Measurements from ENCODE around the gene P2RY6. TPM values are rescaled to one million over a fixed set of nuclear protein-coding genes. Genes with fewer than 3 reads are reported as not detected.

P2RY6 gene
- total RNA-seq, 4 donors from 2014 or later, result 0.46 to 0.81 TPM; not detected in 2

GRCh38 chr11:73333640-73334383, 61.7 kb downstream of the P2RY6 start:
- no peak for TF ChIP-seq POLR2A (IDR thresholded peaks at IDR 0.05)
- no peak for TF ChIP-seq CTCF (IDR thresholded peaks at IDR 0.05)
- WGBS, 2 donors, result 81 to 89% methylated on average over 2 to 4 of the region's 4 CpGs

GRCh38 chr11:73334384-73335203, 62.5 kb downstream of the P2RY6 start:
- TF ChIP-seq CTCF (IDR thresholded peaks at IDR 0.05), result no peak
- no peak for TF ChIP-seq POLR2A (IDR thresholded peaks at IDR 0.05)
- peak; percentile 56 to 94 for DNase-seq (ENCODE audit: low spot score in 2 of 2)
- 37 to 42% methylated on average over 6 of the region's 6 CpGs for WGBS, 2 donors
- no peak overlapping the region for H3K4me3 ChIP-seq (ENCODE audit: low read depth, poor library complexity, severe bottlenecking)
- intact Hi-C loops (cut with DNase I; ENCODE audit: low total_unique reads), result no loop called here

More at GRCh38 chr11:73333640-73334383, 61.7 kb downstream of the P2RY6 start:
- DNase-seq (ENCODE audit: low spot score in 2 of 2), result no peak
- no peak overlapping the region for H3K4me3 ChIP-seq (ENCODE audit: low read depth, poor library complexity, severe bottlenecking)
- intact Hi-C loops (cut with DNase I; ENCODE audit: low total_unique reads), result no loop called here

GRCh38 chr11:73335204-73335923, 63.2 kb downstream of the P2RY6 start:
- TF ChIP-seq CTCF (IDR thresholded peaks at IDR 0.05) (peak in 1 of 3 donors; percentile 77), POLR2A (IDR thresholded peaks at IDR 0.05) (no peak)
- 10 to 15% methylated on average over 4 of the region's 4 CpGs for WGBS, 2 donors
- peak; percentile 76 to 97 for DNase-seq (ENCODE audit: low spot score in 2 of 2)
- no peak overlapping the region for H3K4me3 ChIP-seq (ENCODE audit: low read depth, poor library complexity, severe bottlenecking)
- intact Hi-C loops (cut with DNase I; ENCODE audit: low total_unique reads), result no loop called here

- 90 to 95% methylated on average over 2 of the region's 2 CpGs for WGBS, 2 donors
- no peak for DNase-seq (ENCODE audit: low spot score in 2 of 2)
- TF ChIP-seq CTCF (IDR thresholded peaks at IDR 0.05) (no peak), POLR2A (IDR thresholded peaks at IDR 0.05) (no peak)
- H3K4me3 ChIP-seq (ENCODE audit: low read depth, poor library complexity, severe bottlenecking), result no peak overlapping the region
- intact Hi-C loops (cut with DNase I; ENCODE audit: low total_unique reads), result no loop called here
Measured at GRCh38 chr11:73337846-73338245, 65.7 kb downstream of the P2RY6 start.

- intact Hi-C loops (cut with DNase I; ENCODE audit: low total_unique reads), result no loop called here
- H3K4me3 ChIP-seq (ENCODE audit: low read depth, poor library complexity, severe bottlenecking), result no peak overlapping the region
- no peak for TF ChIP-seq POLR2A (IDR thresholded peaks at IDR 0.05)
- no peak for TF ChIP-seq CTCF (IDR thresholded peaks at IDR 0.05)
- 77 to 78% methylated on average over 4 of the region's 4 CpGs for WGBS, 2 donors
- no peak for DNase-seq (ENCODE audit: low spot score in 2 of 2)
Measured at GRCh38 chr11:73338279-73338678, 66.1 kb downstream of the P2RY6 start.

Measured in lower leg skin (tissue), 4 donors.